Measurements from ENCODE around the gene NTF3.

DNA sequence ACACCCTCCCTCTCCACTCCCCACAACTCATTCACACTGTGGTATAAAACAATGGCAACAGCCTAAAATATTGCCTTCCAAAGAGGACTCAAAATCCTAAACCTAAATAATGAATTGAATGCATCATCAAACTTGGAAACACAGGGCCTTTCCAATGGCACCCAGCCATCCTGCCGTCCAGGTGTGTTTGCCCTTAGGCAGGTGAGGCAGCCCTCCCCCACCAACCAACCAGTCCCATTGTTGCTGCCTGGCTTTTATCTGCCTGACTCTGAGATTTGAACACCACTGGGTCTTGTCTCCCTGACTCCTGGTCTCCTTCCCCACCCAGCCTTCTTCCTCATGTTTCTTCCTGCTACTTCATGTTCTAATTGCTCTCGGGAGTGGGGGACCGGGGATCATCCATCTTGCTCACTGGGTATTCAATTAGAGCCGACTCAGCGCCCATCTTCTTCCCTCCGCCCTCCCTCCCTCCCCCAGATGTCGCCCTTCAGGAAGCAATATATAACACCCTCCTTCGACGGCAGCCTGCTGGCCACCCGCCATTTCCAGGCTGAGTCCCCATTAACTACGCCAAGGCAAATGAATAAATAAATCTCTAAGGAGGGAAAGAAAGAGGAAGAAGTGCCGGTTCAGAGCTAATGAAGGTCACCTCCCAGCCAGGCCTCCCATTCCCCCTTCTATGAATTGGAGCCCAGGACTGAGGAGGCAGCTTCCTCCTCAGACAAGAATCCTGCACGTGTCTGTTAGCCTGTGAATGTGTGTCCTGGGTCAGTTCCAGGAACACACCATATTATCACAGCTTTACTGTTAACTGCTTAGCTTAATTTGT lies 36.3 kb upstream of the NTF3 start:
- TF ChIP-seq, protein P1, sequence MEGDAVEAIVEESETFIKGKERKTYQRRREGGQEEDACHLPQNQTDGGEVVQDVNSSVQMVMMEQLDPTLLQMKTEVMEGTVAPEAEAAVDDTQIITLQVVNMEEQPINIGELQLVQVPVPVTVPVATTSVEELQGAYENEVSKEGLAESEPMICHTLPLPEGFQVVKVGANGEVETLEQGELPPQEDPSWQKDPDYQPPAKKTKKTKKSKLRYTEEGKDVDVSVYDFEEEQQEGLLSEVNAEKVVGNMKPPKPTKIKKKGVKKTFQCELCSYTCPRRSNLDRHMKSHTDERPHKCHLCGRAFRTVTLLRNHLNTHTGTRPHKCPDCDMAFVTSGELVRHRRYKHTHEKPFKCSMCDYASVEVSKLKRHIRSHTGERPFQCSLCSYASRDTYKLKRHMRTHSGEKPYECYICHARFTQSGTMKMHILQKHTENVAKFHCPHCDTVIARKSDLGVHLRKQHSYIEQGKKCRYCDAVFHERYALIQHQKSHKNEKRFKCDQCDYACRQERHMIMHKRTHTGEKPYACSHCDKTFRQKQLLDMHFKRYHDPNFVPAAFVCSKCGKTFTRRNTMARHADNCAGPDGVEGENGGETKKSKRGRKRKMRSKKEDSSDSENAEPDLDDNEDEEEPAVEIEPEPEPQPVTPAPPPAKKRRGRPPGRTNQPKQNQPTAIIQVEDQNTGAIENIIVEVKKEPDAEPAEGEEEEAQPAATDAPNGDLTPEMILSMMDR (IDR thresholded peaks at IDR 0.05): no peak
- no peak for TF ChIP-seq POLR2A (IDR thresholded peaks at IDR 0.05)

All from lower leg skin (tissue), 3 donors.